Kidney epithelial cell (primary cell): ENCODE measurements around the gene EDDM3A. TPM values are rescaled to one million over a fixed set of nuclear protein-coding genes. Genes with fewer than 3 reads are reported as not detected.

Experiments used
- DNase-seq: peaks from one replicate; pipeline ENCODE4 v3.0.0-alpha.2; 2010; ENCODE audit warnings: low read depth
- H3K27me3 ChIP-seq: 2 replicates; pipeline ENCODE4 v1.6.0; 2011; ENCODE audit warnings: low read length; ENCODE audit not compliant: control insufficient read depth, insufficient read depth
- H3K36me3 ChIP-seq: 2 replicates; pipeline ENCODE4 v1.5.1; 2011; ENCODE audit warnings: low read length; ENCODE audit not compliant: control insufficient read depth, insufficient read depth
- H3K4me3 ChIP-seq: 2 replicates; pipeline ENCODE4 v1.5.1; 2011; ENCODE audit warnings: low read depth, mild to moderate bottlenecking, control low read depth, low read length
- CTCF ChIP-seq: IDR thresholded peaks from 2 replicates; pipeline ENCODE4 v1.5.1; 2011; ENCODE audit warnings: mild to moderate bottlenecking, moderate library complexity, low read length, control low read depth, inconsistent platforms; ENCODE audit not compliant: insufficient read depth, poor library complexity, severe bottlenecking
- total RNA-seq: library from RNA; depleted of rRNA; stranded (reverse); fragments of >200 nt; gene quantifications from 2 replicates; pipeline ENCODE4 v1.2.3, GENCODE V29; 2015

Gene EDDM3A
- total RNA-seq, 1 donor from 2014 or later: not detected

- DNase-seq: no peak
- Histone ChIP-seq H3K36me3 (no peaks in the 10 kb centered on the region), H3K4me3 (no peak overlapping the region), H3K27me3 (peaks cover 9% of the 10 kb centered on the region)
- no peak for TF ChIP-seq CTCF
These were observed 19.2 kb upstream of the EDDM3A start for GRCh38 chr14:20726531-20726930.

GRCh38 chr14:20730891-20731290, 14.8 kb upstream of the EDDM3A start:
- no peak for DNase-seq
- TF ChIP-seq CTCF: no peak
- H3K27me3 ChIP-seq: no peaks in the 10 kb centered on the region
- H3K4me3 ChIP-seq: no peak overlapping the region
- no peaks in the 10 kb centered on the region for H3K36me3 ChIP-seq

- H3K4me3 ChIP-seq: no peak overlapping the region
- no peak for TF ChIP-seq CTCF
- DNase-seq: no peak
- no peaks in the 10 kb centered on the region for H3K27me3 ChIP-seq
- no peaks in the 10 kb centered on the region for H3K36me3 ChIP-seq
These were observed 13.2 kb upstream of the EDDM3A start for GRCh38 chr14:20732477-20732876.

GRCh38 chr14:20732979-20733635, 12.6 kb upstream of the EDDM3A start:
- Histone ChIP-seq H3K36me3 (no peaks in the 10 kb centered on the region), H3K4me3 (no peak overlapping the region), H3K27me3 (no peaks in the 10 kb centered on the region)
- DNase-seq: no peak
- TF ChIP-seq CTCF: no peak

GRCh38 chr14:20733684-20734429, 11.8 kb upstream of the EDDM3A start:
- Histone ChIP-seq H3K36me3 (no peaks in the 10 kb centered on the region), H3K4me3 (no peak overlapping the region), H3K27me3 (no peaks in the 10 kb centered on the region)
- TF ChIP-seq CTCF: no peak
- DNase-seq: no peak
